ENCODE measurements around the gene DENND4A. TPM values are rescaled to one million over a fixed set of nuclear protein-coding genes. Genes with fewer than 3 reads are reported as not detected.

Gene DENND4A
- polyA plus RNA-seq, 1 experiment: 19.1 TPM

GRCh38 chr15:65778269-65778668 lies 13.8 kb downstream of the DENND4A start:
- Histone ChIP-seq H3K27me3 (ENCODE audit: control insufficient read depth, insufficient read depth, low read length) (no peaks in the 10 kb centered on the region), H3K27ac (ENCODE audit: low read depth, low read length) (no peak overlapping the region), H3K9me3 (ENCODE audit: control insufficient read depth, insufficient read depth, low read length) (no peaks in the 10 kb centered on the region), H3K4me3 (ENCODE audit: low read depth, low read length) (no peak overlapping the region)
- POLR2A ChIA-PET: no interaction called here
- CTCF ChIA-PET: no interaction called here
- DNase-seq (ENCODE audit: low read depth, low spot score): no peak
- no peak for TF ChIP-seq CTCF (IDR thresholded peaks at IDR 0.05; ENCODE audit: low read depth, low read length)

- POLR2A ChIA-PET: no interaction called here
- no peaks in the 10 kb centered on the region for H3K9me3 ChIP-seq (ENCODE audit: control insufficient read depth, insufficient read depth, low read length)
- H3K27me3 ChIP-seq (ENCODE audit: control insufficient read depth, insufficient read depth, low read length): no peaks in the 10 kb centered on the region
- CTCF ChIA-PET: no interaction called here
- no peak for TF ChIP-seq CTCF (IDR thresholded peaks at IDR 0.05; ENCODE audit: low read depth, low read length)
- H3K4me3 ChIP-seq (ENCODE audit: low read depth, low read length): no peak overlapping the region
- H3K27ac ChIP-seq (ENCODE audit: low read depth, low read length): no peak overlapping the region
- no peak for DNase-seq (ENCODE audit: low read depth, low spot score)
Measured at GRCh38 chr15:65777843-65778242, 14.2 kb downstream of the DENND4A start.

- CTCF ChIA-PET: no interaction called here
- no peak for TF ChIP-seq CTCF (IDR thresholded peaks at IDR 0.05; ENCODE audit: low read depth, low read length)
Measured at GRCh38 chr15:65777053-65777452, 15.0 kb downstream of the DENND4A start.

GRCh38 chr15:65773386-65774111 lies 18.5 kb downstream of the DENND4A start:
- ChIA-PET POLR2A (no interaction called here), CTCF (no interaction called here)
- Histone ChIP-seq H3K27ac (ENCODE audit: low read depth, low read length) (no peak overlapping the region), H3K9me3 (ENCODE audit: control insufficient read depth, insufficient read depth, low read length) (no peaks in the 10 kb centered on the region), H3K4me3 (ENCODE audit: low read depth, low read length) (no peak overlapping the region), H3K27me3 (ENCODE audit: control insufficient read depth, insufficient read depth, low read length) (no peaks in the 10 kb centered on the region)
- DNase-seq (ENCODE audit: low read depth, low spot score): no peak
- no peak for TF ChIP-seq CTCF (IDR thresholded peaks at IDR 0.05; ENCODE audit: low read depth, low read length)

More at GRCh38 chr15:65777053-65777452, 15.0 kb downstream of the DENND4A start:
- no peaks in the 10 kb centered on the region for H3K27me3 ChIP-seq (ENCODE audit: control insufficient read depth, insufficient read depth, low read length)
- POLR2A ChIA-PET: no interaction called here
- no peaks in the 10 kb centered on the region for H3K9me3 ChIP-seq (ENCODE audit: control insufficient read depth, insufficient read depth, low read length)
- no peak overlapping the region for H3K4me3 ChIP-seq (ENCODE audit: low read depth, low read length)
- no peak for DNase-seq (ENCODE audit: low read depth, low spot score)
- no peak overlapping the region for H3K27ac ChIP-seq (ENCODE audit: low read depth, low read length)

- no peak for TF ChIP-seq CTCF (IDR thresholded peaks at IDR 0.05; ENCODE audit: low read depth, low read length)
- no peaks in the 10 kb centered on the region for H3K9me3 ChIP-seq (ENCODE audit: control insufficient read depth, insufficient read depth, low read length)
- ChIA-PET CTCF (no interaction called here), POLR2A (no interaction called here)
- no peak overlapping the region for H3K4me3 ChIP-seq (ENCODE audit: low read depth, low read length)
- no peak for DNase-seq (ENCODE audit: low read depth, low spot score)
- no peaks in the 10 kb centered on the region for H3K27me3 ChIP-seq (ENCODE audit: control insufficient read depth, insufficient read depth, low read length)
- no peak overlapping the region for H3K27ac ChIP-seq (ENCODE audit: low read depth, low read length)
Measured at GRCh38 chr15:65772930-65773329, 19.2 kb downstream of the DENND4A start.

All from AG04450 (cell line).